Endothelial cell of umbilical vein (primary cell): ENCODE measurements around the gene RNASEH2A. TPM values are rescaled to one million over a fixed set of nuclear protein-coding genes. Genes with fewer than 3 reads are reported as not detected.

Source experiments
- BruUV-seq: library from RNA; stranded (reverse); fragments of 400-500 nt; replicated peaks from 2 replicates; lab custom pipeline; 2021; lab: Mats Ljungman, UMichigan
- CTCF ChIA-PET: fragments of 300-600, 350-600 bp; sonication (Branson Sonifier 250); formaldehyde crosslinking; loops from one replicate; lab custom pipeline; 2021; ENCODE audit warnings: antibody characterized with exemption, inconsistent platforms; lab: Charles Lee
- POLR2A ChIA-PET: fragments of 300-600, 350-600 bp; sonication (Branson Sonifier 250); formaldehyde crosslinking; loops from one replicate; lab custom pipeline; 2021; ENCODE audit warnings: antibody characterized with exemption, inconsistent platforms; lab: Charles Lee
- DNase-seq: peaks from one replicate; pipeline ENCODE4 v3.0.0-alpha.2; 2011; ENCODE audit warnings: low read depth, low spot score
- FAIRE-seq: peaks from 2 replicates; lab custom pipeline; 2011; peaks lifted over from hg19 to GRCh38; lab: Jason Lieb, UNC
- H2AFZ ChIP-seq: 2 replicates; pipeline ENCODE4 v1.6.0; 2012; ENCODE audit warnings: low read depth, low read length, control low read depth, inconsistent platforms
- H3K27ac ChIP-seq: 2 replicates; pipeline ENCODE4 v1.5.1; 2011; ENCODE audit warnings: low read depth, mild to moderate bottlenecking, control low read depth, low read length, moderate library complexity; ENCODE audit not compliant: insufficient read depth
- H3K27me3 ChIP-seq, 2 experiments: 2 replicates each; pipeline versions ENCODE4 v1.6.0 to v1.6.1; 2011; ENCODE audit warnings: low read length in 2 of 2, mixed read lengths in 1 of 2; ENCODE audit not compliant: control insufficient read depth in 2 of 2, insufficient read depth in 2 of 2
- H3K36me3 ChIP-seq, 2 experiments: 2 replicates in 1 of 2; 3 replicates in 1 of 2; pipeline ENCODE4 v1.5.1; 2011; ENCODE audit warnings: low read length in 2 of 2, mild to moderate bottlenecking in 1 of 2, moderate library complexity in 1 of 2; ENCODE audit not compliant: control insufficient read depth in 2 of 2, insufficient read depth in 2 of 2; ENCODE audit errors: extremely low read depth in 1 of 2
- H3K4me1 ChIP-seq: 3 replicates; pipeline ENCODE4 v1.5.1; 2011; ENCODE audit warnings: mild to moderate bottlenecking, low read length; ENCODE audit not compliant: control insufficient read depth, insufficient read depth; ENCODE audit errors: extremely low read depth
- H3K4me2 ChIP-seq: 2 replicates; pipeline ENCODE4 v1.6.1; 2011; ENCODE audit warnings: low read length, control low read depth, mixed read lengths; ENCODE audit not compliant: insufficient read depth
- H3K4me3 ChIP-seq, 3 experiments: fragments of 200-600 bp in 1 of 3; sonication (generic), shearing (Covaris generic) in 1 of 3; replicated peaks in 1 of 3; 2 replicates each; pipeline ENCODE4 v1.5.1; 2011 to 2016; ENCODE audit warnings: control low read depth in 3 of 3, low read length in 3 of 3, mild to moderate bottlenecking in 2 of 3, inconsistent platforms in 1 of 3, low read depth in 1 of 3, moderate library complexity in 1 of 3; ENCODE audit not compliant: insufficient read depth in 1 of 3
- H3K79me2 ChIP-seq: 2 replicates; pipeline ENCODE4 v1.6.0; 2012; ENCODE audit warnings: low read length, inconsistent platforms; ENCODE audit not compliant: control insufficient read depth, insufficient read depth
- H3K9ac ChIP-seq: replicated peaks from 2 replicates; pipeline ENCODE3; 2011; ENCODE audit warnings: low read length, control low read depth; ENCODE audit not compliant: insufficient read depth; ENCODE audit errors: extremely low read depth
- H3K9me1 ChIP-seq: replicated peaks from 3 replicates; pipeline ENCODE4 v1.6.0; 2011; ENCODE audit warnings: mild to moderate bottlenecking, low read length; ENCODE audit not compliant: control insufficient read depth, insufficient read depth; ENCODE audit errors: extremely low read depth
- H3K9me3 ChIP-seq: replicated peaks from 2 replicates; pipeline ENCODE4 v1.5.1; 2012; ENCODE audit warnings: low read length, inconsistent platforms; ENCODE audit not compliant: control insufficient read depth, insufficient read depth
- H4K20me1 ChIP-seq: replicated peaks from 2 replicates; pipeline ENCODE3; 2011; ENCODE audit warnings: mild to moderate bottlenecking, low read length; ENCODE audit not compliant: control insufficient read depth, insufficient read depth; ENCODE audit errors: extremely low read depth
- EZH2 ChIP-seq: IDR thresholded peaks from 2 replicates; pipeline ENCODE4 v1.6.1; 2012; ENCODE audit warnings: borderline replicate concordance, low read depth, mild to moderate bottlenecking, moderate library complexity, low read length, inconsistent platforms; ENCODE audit not compliant: severe bottlenecking
- FOS ChIP-seq: IDR thresholded peaks from 2 replicates; pipeline ENCODE4 v1.6.1; 2011; ENCODE audit warnings: mild to moderate bottlenecking, low read length, moderate library complexity, borderline replicate concordance; ENCODE audit not compliant: insufficient read depth
- JUN ChIP-seq: IDR thresholded peaks from 2 replicates; pipeline ENCODE4 v1.6.1; 2011; ENCODE audit warnings: borderline replicate concordance, low read depth; ENCODE audit not compliant: insufficient read length, insufficient read depth
- MAX ChIP-seq: IDR thresholded peaks from 2 replicates; pipeline ENCODE4 v1.6.1; 2011; ENCODE audit not compliant: insufficient read depth, insufficient read length
- MYC ChIP-seq: IDR thresholded peaks from one replicate; pipeline ENCODE4 v1.6.1; 2011; ENCODE audit warnings: mild to moderate bottlenecking, low read depth, low read length
- POLR2AphosphoS5 ChIP-seq: IDR thresholded peaks from 2 replicates; pipeline ENCODE4 v1.6.1; 2012; ENCODE audit warnings: low read depth, mild to moderate bottlenecking, control low read depth, low read length, moderate library complexity; ENCODE audit not compliant: insufficient read depth
- dilution Hi-C: fragments of 300-500 bp; cut with MboI; formaldehyde crosslinking; loops from one replicate; pipeline ENCODE4 v1.15.0; 2019; ENCODE audit warnings: low sequenced_read_pairs; ENCODE audit not compliant: extremely low pct_ligation_motif_present
- intact Hi-C: fragments of 100-400 bp; cut with micrococcal nuclease; formaldehyde crosslinking; loops from one replicate; pipeline ENCODE4 v1.10.0; 2022
- polyA plus RNA-seq, 4 experiments: library from polyadenylated mRNA; depleted of rRNA in 3 of 4; stranded (reverse) in 3 of 4; unstranded in 1 of 4; fragments of >200 nt; gene quantifications; 2 replicates each; pipeline versions ENCODE4 v1.2.1 to v1.2.3, GENCODE V29; 2011 to 2012; ENCODE audit warnings: missing spikeins in 1 of 4
- total RNA-seq: library from RNA; stranded (reverse); gene quantifications from 2 replicates; pipeline ENCODE4 v1.2.3, GENCODE V29; 2021

Gene RNASEH2A
- total and polyA plus RNA-seq, 2 donors (not counting 3 experiments of a cell fraction or from before 2014, with no cell fraction given): 25.6 to 45.4 TPM

- Histone ChIP-seq H2AFZ (no peak overlapping the region), H3K79me2 (no peaks in the 10 kb centered on the region), H4K20me1 (no peaks in the 10 kb centered on the region), H3K4me1 (no peaks in the 10 kb centered on the region), H3K27me3 (peaks cover 59 to 72% of the 10 kb centered on the region in 2 experiments), H3K4me2 (no peak overlapping the region), H3K9me1 (no peaks in the 10 kb centered on the region), H3K9me3 (no peaks in the 10 kb centered on the region), H3K4me3 (no peak overlapping the region), H3K27ac (no peak overlapping the region), H3K36me3 (no peaks in the 10 kb centered on the region), H3K9ac (no peak overlapping the region)
- intact Hi-C loops (no loop called here), dilution Hi-C loops (no loop called here)
- BruUV-seq: no TSS peak
- ChIA-PET POLR2A (no interaction called here), CTCF (interaction anchor here (0.6 to 1.8 kb wide), 6 partner anchors 9 to 75 kb away, joined by 3 to 18 read pairs (median 4); no protein-coding TSS in a partner anchor)
- DNase-seq (no peak), FAIRE-seq (no peak)
- TF ChIP-seq POLR2AphosphoS5 (no peak), FOS (no peak), MYC (no peak), MAX (no peak), EZH2 (no peak), JUN (no peak)
Observed at GRCh38 chr19:12837225-12837624, 30.8 kb downstream of the RNASEH2A start.
